Ascending aorta (tissue), 2 donors: ENCODE data around the gene ANKS6. TPM values are rescaled to one million over a fixed set of nuclear protein-coding genes. Genes with fewer than 3 reads are reported as not detected.

Experiments
- DNase-seq, 2 donors: peaks; one replicate each; pipeline ENCODE4 v3.0.0-alpha.2; 2019; ENCODE audit warnings: low spot score in 2 of 2
- H3K27ac ChIP-seq, 2 donors: fragments of 200-600 bp; sonication (generic); one replicate each; pipeline ENCODE4 v1.5.1; 2016 to 2017; ENCODE audit warnings: mild to moderate bottlenecking in 1 of 2
- H3K27me3 ChIP-seq: fragments of 200-600 bp; sonication (generic); one replicate; pipeline ENCODE4 v1.5.1; 2017
- H3K36me3 ChIP-seq, 2 donors: fragments of 200-600 bp; sonication (generic); one replicate each; pipeline ENCODE4 v1.5.1; 2016
- H3K4me1 ChIP-seq, 2 donors: fragments of 200-600 bp; sonication (generic); one replicate each; pipeline ENCODE4 v1.5.1; 2016 to 2017; ENCODE audit warnings: mild to moderate bottlenecking in 1 of 2
- H3K4me3 ChIP-seq, 2 donors: fragments of 200-600 bp; sonication (generic); one replicate each; pipeline ENCODE4 v1.5.1; 2016 to 2017; ENCODE audit warnings: mild to moderate bottlenecking in 1 of 2
- H3K9me3 ChIP-seq, 2 donors: fragments of 200-600 bp; sonication (generic); one replicate each; pipeline ENCODE4 v1.5.1; 2016
- intact Hi-C: fragments of 100-400 bp; cut with DNase I; formaldehyde crosslinking; loops from one replicate; pipeline ENCODE4 v1.15.1; 2023
- total RNA-seq: library from RNA; depleted of rRNA; stranded (reverse); fragments of >200 nt; gene quantifications from one replicate; pipeline ENCODE4 v1.1.0, GENCODE V29; 2016
- TF ChIP-seq, protein P1 (sequence below), 3 experiments: fragments of 200-600 bp in 2 of 3; fragments of 450-650 bp in 1 of 3; sonication (generic) in 2 of 3; IDR thresholded peaks; one replicate each; pipeline ENCODE4 v1.5.1; 2016 to 2019; ENCODE audit warnings: antibody characterized with exemption in 3 of 3, mild to moderate bottlenecking in 1 of 3, moderate library complexity in 1 of 3

Gene ANKS6
- total RNA-seq, 1 donor from 2014 or later: 13.0 TPM

DNA sequence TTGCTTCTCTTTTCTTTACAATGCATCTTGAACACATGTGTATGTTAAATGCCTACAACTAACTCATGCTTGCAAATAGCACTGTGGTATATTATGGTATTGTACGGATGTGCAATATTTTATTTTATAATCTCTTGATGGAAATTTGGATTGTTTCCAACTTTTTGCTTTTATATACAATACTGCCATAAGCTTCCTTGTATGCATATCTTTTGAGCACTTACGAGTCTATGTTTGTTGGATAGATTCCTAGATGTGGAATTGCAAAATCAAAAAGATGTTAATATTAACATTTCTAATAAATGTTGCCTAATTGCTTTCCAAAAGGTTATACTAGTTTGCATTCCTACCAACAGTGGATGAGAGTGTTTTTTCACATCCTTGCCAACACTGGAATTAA is 7.7 kb upstream of the ANKS6 start:
- H3K9me3 ChIP-seq: no peaks in the 10 kb centered on the region
- no peak overlapping the region for H3K27ac ChIP-seq
- no peak for DNase-seq
- H3K4me3 ChIP-seq: no peak overlapping the region
- TF ChIP-seq, protein P1, sequence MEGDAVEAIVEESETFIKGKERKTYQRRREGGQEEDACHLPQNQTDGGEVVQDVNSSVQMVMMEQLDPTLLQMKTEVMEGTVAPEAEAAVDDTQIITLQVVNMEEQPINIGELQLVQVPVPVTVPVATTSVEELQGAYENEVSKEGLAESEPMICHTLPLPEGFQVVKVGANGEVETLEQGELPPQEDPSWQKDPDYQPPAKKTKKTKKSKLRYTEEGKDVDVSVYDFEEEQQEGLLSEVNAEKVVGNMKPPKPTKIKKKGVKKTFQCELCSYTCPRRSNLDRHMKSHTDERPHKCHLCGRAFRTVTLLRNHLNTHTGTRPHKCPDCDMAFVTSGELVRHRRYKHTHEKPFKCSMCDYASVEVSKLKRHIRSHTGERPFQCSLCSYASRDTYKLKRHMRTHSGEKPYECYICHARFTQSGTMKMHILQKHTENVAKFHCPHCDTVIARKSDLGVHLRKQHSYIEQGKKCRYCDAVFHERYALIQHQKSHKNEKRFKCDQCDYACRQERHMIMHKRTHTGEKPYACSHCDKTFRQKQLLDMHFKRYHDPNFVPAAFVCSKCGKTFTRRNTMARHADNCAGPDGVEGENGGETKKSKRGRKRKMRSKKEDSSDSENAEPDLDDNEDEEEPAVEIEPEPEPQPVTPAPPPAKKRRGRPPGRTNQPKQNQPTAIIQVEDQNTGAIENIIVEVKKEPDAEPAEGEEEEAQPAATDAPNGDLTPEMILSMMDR (IDR thresholded peaks at IDR 0.05): no peak
- no peaks in the 10 kb centered on the region for H3K36me3 ChIP-seq
- intact Hi-C loops: no loop called here
- no peaks in the 10 kb centered on the region for H3K27me3 ChIP-seq
- H3K4me1 ChIP-seq: peaks cover 0 to 9% of the 10 kb centered on the region in 2 donors

- DNase-seq: no peak
- TF ChIP-seq, protein P1 (IDR thresholded peaks at IDR 0.05): no peak
- Histone ChIP-seq H3K27ac (no peak overlapping the region), H3K4me1 (no peaks in the 10 kb centered on the region), H3K27me3 (no peaks in the 10 kb centered on the region), H3K4me3 (no peak overlapping the region), H3K36me3 (no peaks in the 10 kb centered on the region), H3K9me3 (no peaks in the 10 kb centered on the region)
- intact Hi-C loops: no loop called here
Observed at GRCh38 chr9:98801969-98802371, 5.6 kb upstream of the ANKS6 start.

DNA sequence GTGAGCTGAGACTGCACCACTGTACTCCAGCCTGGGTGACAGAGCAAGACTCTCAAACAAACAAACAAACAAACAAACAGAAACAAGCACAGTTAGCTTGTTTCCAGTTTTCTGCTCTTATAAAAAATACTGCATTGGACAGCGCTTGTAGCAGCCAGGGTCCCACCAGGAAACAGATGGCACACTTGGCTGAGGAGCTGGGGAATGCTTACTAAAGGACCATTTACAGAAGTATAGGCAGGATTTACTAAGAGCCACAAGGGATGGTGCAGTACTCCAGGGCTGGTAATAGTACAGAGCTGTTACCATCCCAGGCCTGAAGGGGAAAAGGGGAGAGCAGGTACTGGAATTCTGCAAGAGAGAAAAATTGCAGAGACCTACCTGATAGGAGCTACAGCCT is 5.2 kb upstream of the ANKS6 start:
- Histone ChIP-seq H3K36me3 (no peaks in the 10 kb centered on the region), H3K9me3 (no peaks in the 10 kb centered on the region), H3K4me3 (no peak overlapping the region), H3K27ac (no peak overlapping the region), H3K4me1 (no peaks in the 10 kb centered on the region), H3K27me3 (no peaks in the 10 kb centered on the region)
- DNase-seq: no peak
- TF ChIP-seq, protein P1 (IDR thresholded peaks at IDR 0.05): no peak
- intact Hi-C loops: no loop called here

DNA sequence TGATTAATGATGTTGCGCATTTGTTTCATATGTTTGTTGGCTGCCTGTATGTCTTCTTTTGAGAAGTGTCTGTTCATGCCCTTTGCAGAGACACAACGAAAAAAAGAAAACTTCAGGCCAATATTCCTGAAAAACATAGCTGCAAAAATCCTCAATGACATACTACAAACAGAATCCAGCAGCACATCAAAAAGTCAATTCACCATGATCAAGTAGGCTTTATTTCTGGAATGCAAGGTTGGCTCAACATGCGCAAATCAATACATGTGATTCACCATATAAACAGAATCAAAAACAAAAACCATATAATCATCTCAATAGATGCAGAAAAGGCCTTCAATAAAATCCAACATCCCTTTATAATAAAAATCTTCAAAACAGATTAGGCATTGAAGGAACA is 1.9 kb upstream of the ANKS6 start:
- intact Hi-C loops: loop anchor here (5.0 to 10.0 kb wide), 6 partner anchors 541 to 1629 kb away; partner anchors contain the start of genes ANP32B, ERP44, INVS and MSANTD3
- H3K4me1 ChIP-seq: peaks cover 0 to 9% of the 10 kb centered on the region in 2 donors
- no peak for DNase-seq
- H3K27ac ChIP-seq: no peak overlapping the region
- TF ChIP-seq, protein P1 (IDR thresholded peaks at IDR 0.05): no peak
- H3K4me3 ChIP-seq: no peak overlapping the region
- H3K36me3 ChIP-seq: no peaks in the 10 kb centered on the region
- no peaks in the 10 kb centered on the region for H3K9me3 ChIP-seq
- H3K27me3 ChIP-seq: no peaks in the 10 kb centered on the region

DNA sequence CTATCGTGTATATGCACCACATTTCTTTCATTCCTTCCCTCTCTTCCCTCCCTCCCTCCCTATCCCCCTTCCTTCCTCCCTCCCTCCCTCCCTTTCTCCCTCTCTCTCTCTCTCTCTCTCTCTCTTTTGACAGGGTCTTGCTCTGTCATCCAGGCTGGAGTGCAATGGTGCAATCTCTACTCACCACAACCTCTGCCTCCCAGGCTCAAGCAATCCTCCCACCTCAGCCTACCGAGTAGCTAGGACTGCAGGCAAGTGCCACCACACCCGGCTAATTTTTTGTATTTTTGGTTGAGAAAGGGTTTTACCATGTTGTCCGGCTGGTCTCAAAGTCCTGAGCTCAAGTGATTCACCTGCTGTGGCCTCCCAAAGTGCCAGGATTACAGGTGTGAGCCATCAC is 1.1 kb upstream of the ANKS6 start:
- Histone ChIP-seq H3K9me3 (no peaks in the 10 kb centered on the region), H3K4me3 (no peak overlapping the region), H3K4me1 (peaks cover 0 to 9% of the 10 kb centered on the region in 2 donors), H3K27me3 (no peaks in the 10 kb centered on the region), H3K27ac (no peak overlapping the region), H3K36me3 (no peaks in the 10 kb centered on the region)
- no peak for DNase-seq
- TF ChIP-seq, protein P1 (IDR thresholded peaks at IDR 0.05): no peak
- intact Hi-C loops: loop anchor here (2.0 to 10.0 kb wide), 7 partner anchors 191 to 1630 kb away; partner anchors contain the start of genes ANP32B, ERP44, INVS and MSANTD3

DNA sequence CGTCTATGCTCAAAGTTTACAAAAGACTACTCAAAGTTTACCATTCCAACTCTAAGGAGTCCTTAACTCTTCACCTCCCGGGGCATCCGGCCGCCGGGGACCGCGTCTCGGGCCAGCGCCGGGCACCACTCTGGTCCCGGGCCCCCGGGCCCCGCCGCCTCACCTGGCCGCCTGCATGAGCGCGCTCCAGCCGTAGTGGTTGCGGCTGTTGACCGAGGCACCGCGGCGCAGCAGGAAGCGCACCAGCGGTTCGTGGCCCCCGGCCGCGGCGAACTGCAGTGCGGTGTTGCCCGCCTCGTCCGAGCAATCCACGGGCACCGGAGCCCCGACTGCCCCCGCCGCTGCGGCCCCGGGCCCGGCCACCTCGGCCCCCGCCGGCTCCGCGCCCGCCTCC is 388 bp downstream of the ANKS6 start:
- DNase-seq: no peak
- Histone ChIP-seq H3K9me3 (no peaks in the 10 kb centered on the region), H3K4me1 (peaks cover 0 to 13% of the 10 kb centered on the region in 2 donors), H3K36me3 (no peaks in the 10 kb centered on the region), H3K4me3 (peak overlapping the region; percentile 72), H3K27ac (peak overlapping the region; percentile 43 to 54), H3K27me3 (no peaks in the 10 kb centered on the region)
- TF ChIP-seq, protein P1 (IDR thresholded peaks at IDR 0.05): no peak
- intact Hi-C loops: loop anchor here (2.0 to 10.0 kb wide), 7 partner anchors 193 to 1631 kb away; partner anchors contain the start of genes ANP32B, ERP44, INVS and MSANTD3
